Adrenal gland (tissue), 12 donors: Measurements from ENCODE around the gene MINDY4. TPM values are rescaled to one million over a fixed set of nuclear protein-coding genes. Genes with fewer than 3 reads are reported as not detected.
A peak's percentile ranks its signal among the peaks of the same experiment; 100 is the strongest.

Experiments used
- DNase-seq, 7 donors: peaks; one replicate each; pipeline ENCODE4 v3.0.0-alpha.2; 2019 to 2020
- H3K27ac ChIP-seq, 5 donors: fragments of 200-600 bp; sonication (generic) in 4 of 5; 1 replicate in 3 of 5; 2 replicates in 2 of 5; pipeline versions ENCODE4 v1.5.1 to v1.8.0; 2016 to 2020; ENCODE audit warnings: mild to moderate bottlenecking in 1 of 5
- H3K27me3 ChIP-seq: fragments of 200-600 bp; 2 replicates; pipeline ENCODE4 v1.8.0; 2021
- H3K36me3 ChIP-seq, 2 donors: fragments of 200-600 bp; replicated peaks in 1 of 2; 1 replicate in 1 of 2; 2 replicates in 1 of 2; pipeline versions ENCODE4 v1.5.1 to v1.8.0; 2018 to 2022
- H3K4me1 ChIP-seq, 2 donors: fragments of 200-600 bp; replicated peaks in 1 of 2; 1 replicate in 1 of 2; 2 replicates in 1 of 2; pipeline versions ENCODE4 v1.5.1 to v1.8.0; 2018 to 2021
- H3K4me3 ChIP-seq, 4 donors: fragments of 200-600 bp; sonication (generic) in 3 of 4; one replicate each; pipeline ENCODE4 v1.5.1; 2016 to 2018
- H3K9me3 ChIP-seq, 3 donors: fragments of 200-600 bp; sonication (generic) in 1 of 3; replicated peaks in 1 of 3; 1 replicate in 2 of 3; 2 replicates in 1 of 3; pipeline versions ENCODE4 v1.5.1 to v1.8.0; 2016 to 2021
- CTCF ChIP-seq, 6 experiments: fragments of 450-650 bp in 4 of 6; fragments of 200-600 bp in 2 of 6; sonication (generic) in 1 of 6; IDR thresholded peaks; 1 replicate in 5 of 6; 2 replicates in 1 of 6; pipeline versions ENCODE4 v1.5.1 to v1.8.0; 2016 to 2021; ENCODE audit warnings: antibody characterized with exemption in 6 of 6, mild to moderate bottlenecking in 2 of 6, moderate library complexity in 1 of 6
- POLR2A ChIP-seq, 2 donors: fragments of 450-650 bp; IDR thresholded peaks; one replicate each; pipeline ENCODE4 v1.6.1; 2017; ENCODE audit warnings: antibody characterized with exemption in 2 of 2, mild to moderate bottlenecking in 2 of 2, moderate library complexity in 1 of 2
- WGBS, 4 donors: extraction: QIAGEN DNeasy Blood & Tissue Kit in 2 of 4; methylation state at CpG; one replicate each; pipeline versions ENCODE4 v1.1.5 to v1.1.7; 2013 to 2017; 5-methylcytosine and 5-hydroxymethylcytosine counted together
- intact Hi-C, 2 donors: fragments of 100-400 bp; cut with DNase I; formaldehyde crosslinking; loops; one replicate each; pipeline versions ENCODE4 v1.14.1 to v1.15.0; 2022 to 2023
- polyA plus RNA-seq, 3 donors: library from polyadenylated mRNA; stranded (reverse); fragments of 200-250 nt in 2 of 3; fragments of 350-450 nt in 1 of 3; fragmentation: Illumina TruSeq in 1 of 3; extraction: RNeasy Lipid Tissue Mini Kit (QIAGEN cat#74804) in 1 of 3; gene quantifications; one replicate each; pipeline ENCODE4 v1.2.3, GENCODE V29; 2013 to 2014
- total RNA-seq, 9 donors: library from RNA; depleted of rRNA in 4 of 9; stranded (reverse); fragments of >200 nt in 4 of 9; fragments of 120-200 nt in 1 of 9; fragmentation: NEBNext Ultra II Directional in 1 of 9; extraction: Animal tissue kit (Norgen Biotek cat#: 25700) in 1 of 9; gene quantifications; one replicate each; pipeline versions ENCODE4 v1.1.0 to v1.2.4, GENCODE V29; 2013 to 2023
- donor health status: healthy with polysubstance abuse.
- donor health status: Bipolar disorder and iron deficiency.
- donor health status: DM: yes; HTN: yes; CAD: no.
- donor health status: DM: no; HTN: no; CAD: no.
- donor health status: DM: no; HTN: no; CAD: no.
- donor health status: DM: yes; HTN: yes; CAD: no.

Gene MINDY4
- total and polyA plus RNA-seq, 12 donors, result 4.8 to 19.9 (median 7.3) TPM

DNA sequence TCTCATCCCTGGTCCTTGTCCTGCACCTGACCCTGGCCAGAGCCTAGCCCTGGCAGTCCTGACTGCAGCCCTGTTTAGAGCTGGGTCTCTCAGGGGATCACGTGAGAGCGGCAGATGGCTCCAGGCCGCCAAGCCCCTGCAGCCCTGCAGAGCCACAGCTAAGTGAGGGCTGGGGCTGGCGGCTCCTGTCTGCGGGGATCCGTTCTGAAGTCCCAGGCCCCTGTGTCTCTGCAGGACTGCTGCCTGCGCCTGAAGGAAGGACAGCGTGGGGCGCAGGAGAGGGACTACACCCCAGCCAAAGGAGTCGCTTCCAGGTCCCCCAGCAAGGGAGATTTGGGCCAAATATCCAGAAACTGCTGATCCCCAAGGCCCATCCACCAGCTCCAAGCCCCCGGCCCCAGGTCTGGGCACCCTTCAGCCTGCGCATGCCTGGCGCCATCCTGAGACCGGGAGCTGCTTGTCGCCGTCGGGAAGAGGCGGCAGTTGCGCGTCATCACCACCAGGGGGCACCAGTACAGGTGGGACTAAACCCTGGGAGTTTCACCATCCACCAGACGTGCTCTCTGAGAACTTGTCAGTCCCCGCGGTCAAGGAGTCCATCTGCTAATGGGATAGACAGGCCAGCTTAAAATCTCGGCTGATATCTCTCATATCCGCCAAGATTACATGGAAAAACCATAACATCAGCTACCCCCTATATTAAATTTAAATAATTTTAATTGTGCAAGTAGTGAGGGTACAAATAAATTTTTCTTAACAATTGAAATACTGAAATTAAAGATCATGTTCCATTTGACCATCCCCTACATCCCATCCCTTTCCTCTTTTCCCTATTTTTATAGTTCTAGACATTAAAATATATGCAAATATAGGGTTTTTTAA is 167.5 kb downstream of the MINDY4 start:
- no peak overlapping the region for H3K4me3 ChIP-seq
- no peaks in the 10 kb centered on the region for H3K4me1 ChIP-seq
- H3K27ac ChIP-seq, result no peak overlapping the region
- TF ChIP-seq POLR2A (IDR thresholded peaks at IDR 0.05) (no peak), CTCF (IDR thresholded peaks at IDR 0.05) (peak; percentile 77 to 98 (median 87))
- no peaks in the 10 kb centered on the region for H3K9me3 ChIP-seq
- WGBS, 4 donors, result 8 to 15% (median 13%) methylated on average over 17 to 25 of the region's 25 CpGs
- no peaks in the 10 kb centered on the region for H3K36me3 ChIP-seq
- intact Hi-C loops, result loop anchor here in 1 of 2 donors (10.0 kb wide), 1 partner anchor 134 kb away; no protein-coding TSS in a partner anchor
- DNase-seq, result peak; percentile 67 to 92 (median 78)
- peaks cover 5% of the 10 kb centered on the region for H3K27me3 ChIP-seq

DNA sequence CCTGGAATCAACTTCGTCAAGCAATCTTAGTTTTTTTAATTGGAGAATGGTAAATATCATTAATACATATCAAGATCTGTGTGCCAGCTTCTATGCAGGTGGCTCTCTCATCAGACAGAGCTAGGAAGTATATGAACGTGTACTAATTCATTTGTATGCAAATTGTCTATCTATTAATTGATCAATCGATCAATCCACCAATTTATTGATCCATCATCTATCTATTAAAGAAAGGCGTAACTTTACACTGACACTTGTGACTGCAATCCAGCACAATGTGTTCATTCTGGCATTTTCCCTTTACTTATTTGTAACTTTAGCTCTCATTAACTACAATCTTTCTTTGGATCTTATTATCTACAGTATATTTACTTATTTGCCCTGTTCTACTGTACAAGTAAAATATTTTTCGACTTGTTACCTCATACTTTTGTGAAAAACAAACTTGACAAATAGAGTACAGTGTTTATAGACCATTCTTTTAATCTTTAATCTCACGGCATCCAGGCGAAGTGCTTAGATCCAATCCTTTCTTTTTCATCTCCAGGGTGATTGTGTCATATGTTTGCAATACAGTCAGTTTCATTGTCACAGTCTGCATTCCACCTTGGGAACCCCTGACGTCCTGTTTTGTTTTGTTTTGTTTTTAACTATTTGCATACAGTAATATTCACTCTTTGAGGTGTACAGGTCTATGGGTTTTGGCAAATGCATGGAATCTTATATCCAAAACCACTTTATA is 170.5 kb downstream of the MINDY4 start:
- no peak for DNase-seq
- TF ChIP-seq POLR2A (IDR thresholded peaks at IDR 0.05) (no peak), CTCF (IDR thresholded peaks at IDR 0.05) (no peak)
- no peak overlapping the region for H3K27ac ChIP-seq
- WGBS, 4 donors, result 44 to 51% (median 48%) methylated on average over 8 of the region's 8 CpGs
- no peaks in the 10 kb centered on the region for H3K4me1 ChIP-seq
- H3K9me3 ChIP-seq, result peaks cover 0 to 13% (median 0%) of the 10 kb centered on the region in 3 donors
- peaks cover 5% of the 10 kb centered on the region for H3K27me3 ChIP-seq
- H3K36me3 ChIP-seq, result no peaks in the 10 kb centered on the region
- no peak overlapping the region for H3K4me3 ChIP-seq
- intact Hi-C loops, result no loop called here

Other genes with a start within 250 kb of the MINDY4 start
- 100 to 1,000 TPM in 1 of 9 donors, 10 to 100 TPM in 8; 36.3 to 120 (median 67.6) TPM for gene GARS1, start 176.5 kb upstream of the MINDY4 start, total RNA-seq
- 100 to 1,000 TPM in 1 of 3 donors, 10 to 100 TPM in 2; 54.1 to 188 (median 76.9) TPM for gene GARS1, start 176.5 kb upstream of the MINDY4 start, polyA plus RNA-seq
- under 1 TPM in 1 of 9 donors, not detected in 8; under 0.01 TPM for gene CRHR2, start 89.0 kb upstream of the MINDY4 start, total RNA-seq
- under 1 TPM in 1 of 3 donors, not detected in 2; 0.03 TPM for gene CRHR2, start 89.0 kb upstream of the MINDY4 start, polyA plus RNA-seq
- 100 to 1,000 TPM in 8 of 9 donors, 10 to 100 TPM in 1; 12.2 to 392 (median 164) TPM for gene INMT, start 19.3 kb upstream of the MINDY4 start, total RNA-seq
- 100 to 1,000 TPM in 1 of 3 donors, 10 to 100 TPM in 2; 37.2 to 174 (median 68.6) TPM for gene INMT, start 19.3 kb upstream of the MINDY4 start, polyA plus RNA-seq
- 10 to 100 TPM in 8 of 9 donors, 1 to 10 TPM in 1; 7.6 to 57.8 (median 43.4) TPM for gene AQP1, start 140.4 kb downstream of the MINDY4 start, total RNA-seq
- gene AQP1, start 140.4 kb downstream of the MINDY4 start, polyA plus RNA-seq, result 10 to 100 TPM; 17.6 to 77.4 (median 23.9) TPM
- 1 to 10 TPM in 1 of 9 donors, under 1 TPM in 2, not detected in 6; 0.33 to 2.9 (median 0.60) TPM for gene GHRHR, start 192.5 kb downstream of the MINDY4 start, total RNA-seq
- 10 to 100 TPM in 1 of 3 donors, under 1 TPM in 2; 0.44 to 11.5 (median 0.68) TPM for gene GHRHR, start 192.5 kb downstream of the MINDY4 start, polyA plus RNA-seq